ENCODE results near the gene TMCO6.
"Not testable (repeated sequence)": the region's sequence is repeated elsewhere in the genome, so short reads cannot be mapped to it uniquely, and the experiment has no call there.

Gene TMCO6

DNA sequence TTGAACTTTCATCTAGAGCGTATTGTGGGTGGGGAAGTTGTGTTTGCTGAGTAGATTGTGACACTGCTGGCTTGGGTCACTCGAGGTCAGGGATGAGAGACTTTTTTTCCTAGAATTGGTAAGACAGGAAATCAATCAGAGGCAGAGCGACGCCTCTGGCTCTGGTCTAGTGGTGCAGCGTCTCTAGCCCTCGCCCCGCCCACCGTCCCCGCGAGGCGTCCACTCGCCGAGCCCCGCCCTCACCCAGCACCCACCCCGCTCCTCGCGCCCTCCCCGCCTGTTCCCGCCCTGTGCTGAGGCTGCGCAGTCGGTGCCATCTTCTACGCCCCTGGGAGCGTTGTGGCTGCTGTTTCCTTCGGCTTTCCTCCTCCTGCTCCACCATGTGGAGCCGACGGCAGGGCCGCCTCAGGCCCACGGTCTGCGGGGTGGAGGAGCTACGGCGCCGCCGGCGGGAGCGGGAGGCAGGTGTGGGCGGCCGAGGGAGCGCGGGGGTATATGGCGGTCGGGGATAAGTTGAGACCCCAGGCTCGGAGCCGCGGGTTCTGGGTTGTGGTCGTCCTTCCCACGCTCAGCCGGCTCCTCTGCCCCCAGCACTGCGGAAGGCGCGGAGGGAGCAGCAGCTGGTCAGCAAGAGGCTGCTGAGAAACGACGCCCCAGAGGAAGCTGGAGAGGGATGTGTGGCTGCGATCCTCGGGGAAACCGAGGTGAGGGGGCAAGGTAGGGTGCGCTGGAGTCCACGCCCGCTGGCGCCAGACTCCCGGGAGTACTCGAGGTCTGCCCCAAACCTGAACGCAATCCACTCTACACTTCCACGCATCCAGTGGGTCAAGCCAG, at the start of gene TMCO6:
Gene TMCO6 (plus strand): TSS at position 304 of the 834 bp plus-strand sequence. CDS start 77 bp downstream, at position 381.
- DNase-seq (ENCODE audit: insufficient read length, low spot score) (peak; percentile 96), FAIRE-seq (peak; percentile 97)

DNA sequence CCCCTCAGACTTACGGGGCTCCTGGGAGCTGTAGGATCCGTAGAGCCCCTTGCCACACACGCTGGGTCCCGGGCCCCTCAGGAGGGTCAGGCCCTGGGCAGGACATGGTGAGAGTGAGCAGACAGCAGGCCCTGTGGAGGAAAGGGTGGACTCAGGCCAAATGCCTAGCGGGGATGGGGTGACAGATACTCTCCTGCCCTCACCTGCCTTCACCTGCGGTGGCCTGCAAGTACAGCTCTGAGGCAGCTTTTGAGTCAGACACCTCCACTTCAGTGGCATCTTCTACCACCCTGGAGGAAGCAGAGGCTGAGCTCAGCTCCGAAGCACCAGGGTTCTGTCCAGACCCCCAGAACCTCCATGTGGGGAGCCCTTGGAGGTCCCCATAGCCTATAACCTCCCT, 48.4 kb upstream of the TMCO6 start:
- FAIRE-seq = no peak
- DNase-seq (ENCODE audit: insufficient read length, low spot score) = no peak

DNA sequence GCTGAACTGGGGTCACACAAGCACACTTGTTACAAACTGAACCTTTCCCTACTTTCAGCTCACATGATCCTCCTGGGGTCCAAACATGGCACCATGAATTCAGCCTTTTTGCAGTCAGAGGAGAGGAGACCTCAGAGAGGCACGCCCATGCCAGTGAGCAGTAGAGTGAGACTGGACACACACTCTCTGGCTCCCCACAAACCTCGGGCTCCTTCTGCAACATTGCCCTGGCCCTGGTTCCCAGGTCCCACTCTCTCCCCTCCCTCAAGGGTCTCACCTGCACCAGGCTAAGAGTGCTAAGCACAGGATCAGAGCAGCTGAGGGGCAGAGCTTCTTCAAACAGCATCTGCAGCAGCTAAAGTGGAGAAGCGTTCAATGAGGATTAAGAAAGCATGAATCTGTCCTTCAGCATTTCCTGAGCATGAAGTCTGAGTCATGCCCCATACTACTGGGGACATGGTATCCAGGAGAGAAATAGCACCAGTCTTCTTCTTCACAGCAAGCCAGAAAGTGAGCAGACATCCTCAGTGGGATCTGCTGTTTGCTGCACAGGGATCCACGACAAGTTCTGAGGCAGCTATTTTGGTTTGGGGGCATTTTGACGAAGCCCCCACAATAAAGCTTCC, 47.4 kb upstream of the TMCO6 start:
- peak; percentile 43 for DNase-seq (ENCODE audit: insufficient read length, low spot score)

DNA sequence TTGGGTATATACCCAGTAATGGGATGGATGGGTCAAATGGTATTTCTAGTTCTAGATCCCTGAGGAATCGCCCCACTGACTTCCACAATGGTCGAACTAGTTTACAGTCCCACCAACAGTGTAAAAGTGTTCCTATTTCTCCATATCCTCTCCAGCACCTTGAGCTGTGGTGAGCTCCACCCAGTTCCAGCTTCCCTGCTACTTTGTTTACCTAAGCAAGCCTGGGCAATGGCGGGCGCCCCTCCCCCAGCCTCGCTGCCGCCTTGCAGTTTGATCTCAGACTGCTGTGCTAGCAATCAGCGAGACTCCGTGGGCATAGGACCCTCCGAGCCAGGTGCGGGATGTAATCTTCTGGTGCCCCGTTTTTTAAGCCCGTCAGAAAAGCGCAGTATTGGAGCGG, 46.2 kb upstream of the TMCO6 start:
- not testable (repeated sequence) for FAIRE-seq; DNase-seq (ENCODE audit: insufficient read length, low spot score)

More for the DNA sequence above, 47.4 kb upstream of the TMCO6 start:
- no peak for FAIRE-seq

DNA sequence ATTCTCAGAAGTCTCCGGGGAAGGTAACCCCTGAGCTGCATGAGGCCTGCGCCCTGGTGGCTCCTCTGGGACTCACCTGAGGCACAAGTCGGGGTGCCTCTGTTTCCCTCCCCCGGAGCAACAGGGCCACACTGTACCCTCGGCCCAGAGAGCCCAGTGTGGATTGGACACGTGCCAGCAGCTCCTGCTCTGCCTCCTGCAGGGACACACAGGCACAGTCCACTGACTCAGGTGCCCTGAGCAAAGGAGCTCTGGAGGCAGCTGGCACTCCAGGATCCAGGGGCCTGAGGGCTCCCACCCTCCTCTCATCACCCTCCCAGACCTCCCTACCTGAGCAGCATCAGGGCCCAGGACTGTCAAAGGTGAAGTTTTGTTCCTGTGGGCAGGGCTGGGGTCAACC, 45.1 kb upstream of the TMCO6 start:
- FAIRE-seq = no peak
- no peak for DNase-seq (ENCODE audit: insufficient read length, low spot score)

DNA sequence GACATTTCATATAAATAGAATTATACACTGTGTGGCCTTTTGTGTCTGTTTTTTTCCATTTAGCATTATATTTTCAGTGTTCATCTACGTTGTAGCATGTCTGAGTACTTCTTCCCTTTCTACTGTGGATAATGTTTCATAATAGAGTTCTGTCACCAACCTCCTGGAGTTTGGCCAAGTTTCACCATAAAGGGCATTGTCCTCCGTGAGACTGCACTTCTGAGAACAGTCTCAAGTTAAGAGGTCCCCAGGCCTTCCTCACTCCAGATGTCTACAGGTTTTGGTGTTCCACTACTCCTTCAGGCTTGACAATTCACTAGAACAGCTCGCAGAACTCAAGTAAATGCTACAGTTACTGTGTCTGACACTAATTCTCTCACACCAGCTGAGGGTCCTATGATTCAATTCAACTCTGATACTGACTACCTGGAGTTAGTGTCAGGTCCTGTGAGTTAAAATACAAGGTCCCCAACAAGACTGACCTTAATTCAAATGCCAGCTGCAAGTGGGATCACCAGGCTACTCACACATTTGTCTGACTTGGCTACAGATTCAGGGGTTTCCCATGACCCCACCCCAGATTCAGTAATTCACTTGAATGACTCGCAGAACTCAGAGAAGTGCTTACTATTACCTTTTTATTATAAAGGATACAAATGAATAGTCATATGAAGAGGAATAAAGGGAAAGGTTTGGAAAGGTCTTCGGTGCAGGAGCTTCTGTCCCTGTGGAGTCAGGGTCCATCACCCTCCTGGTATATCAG, 43.5 kb upstream of the TMCO6 start:
- DNase-seq (ENCODE audit: insufficient read length, low spot score) (no peak), FAIRE-seq (no peak)

DNA sequence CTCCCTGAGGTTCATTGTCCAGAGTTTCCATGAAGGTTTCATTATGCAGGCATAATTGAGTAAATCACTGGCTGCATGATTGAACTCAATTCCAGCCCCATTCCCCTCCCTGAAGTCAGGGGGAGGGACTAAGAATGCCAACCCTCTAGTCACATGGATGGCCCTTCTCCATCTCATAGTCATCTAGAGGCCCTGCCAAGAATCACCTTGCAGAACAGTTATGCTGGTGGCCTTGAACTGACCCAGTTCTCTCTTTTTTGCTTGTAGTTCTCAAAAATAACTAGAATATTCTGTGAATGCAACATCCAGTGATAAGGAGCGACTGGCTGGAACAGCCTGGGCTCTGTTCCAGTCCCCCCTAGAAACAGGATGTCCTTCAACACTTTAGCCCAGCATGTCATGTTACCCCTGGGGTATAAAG, 42.9 kb upstream of the TMCO6 start:
- no peak for DNase-seq (ENCODE audit: insufficient read length, low spot score)
- FAIRE-seq = no peak

DNA sequence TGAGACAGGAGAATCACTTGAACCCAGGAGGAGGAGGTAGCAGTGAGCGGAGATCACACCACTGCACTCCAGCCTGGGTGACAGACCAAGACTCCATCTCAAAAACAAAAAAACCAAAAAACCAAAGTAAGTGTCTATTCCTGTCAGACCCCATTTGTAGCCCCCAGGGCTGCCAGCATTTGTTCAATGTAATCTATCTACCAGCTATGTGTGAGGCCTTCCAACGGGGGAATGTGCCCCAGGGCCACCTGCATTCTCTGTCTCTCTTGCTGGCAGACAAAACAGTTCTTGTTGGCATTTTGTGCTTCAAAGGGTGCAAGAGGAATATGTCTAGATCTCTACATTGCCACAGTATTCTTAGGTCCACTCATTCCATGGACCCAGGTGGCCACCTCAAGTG, 40.4 kb upstream of the TMCO6 start:
- DNase-seq (ENCODE audit: insufficient read length, low spot score) (no peak), FAIRE-seq (no peak)

DNA sequence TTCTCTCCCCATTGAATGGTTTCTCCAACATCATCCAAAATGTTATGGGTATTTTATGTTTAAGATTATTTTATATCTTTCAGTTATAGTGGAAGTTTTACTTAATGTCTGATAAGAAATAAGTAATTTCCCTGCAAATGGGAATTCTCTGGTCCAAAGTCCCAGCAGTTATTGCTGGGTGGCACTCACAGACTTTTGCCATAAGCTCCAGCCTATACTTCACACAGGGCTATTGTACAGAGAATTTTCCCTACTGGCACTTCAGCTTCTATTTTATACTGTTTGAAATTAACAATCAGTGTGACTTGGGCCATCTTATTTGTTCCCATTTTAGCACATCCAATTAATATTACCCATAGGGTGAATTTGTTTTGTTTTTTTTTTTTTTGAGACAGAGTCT, 39.2 kb upstream of the TMCO6 start:
- FAIRE-seq (no peak), DNase-seq (ENCODE audit: insufficient read length, low spot score) (no peak)

DNA sequence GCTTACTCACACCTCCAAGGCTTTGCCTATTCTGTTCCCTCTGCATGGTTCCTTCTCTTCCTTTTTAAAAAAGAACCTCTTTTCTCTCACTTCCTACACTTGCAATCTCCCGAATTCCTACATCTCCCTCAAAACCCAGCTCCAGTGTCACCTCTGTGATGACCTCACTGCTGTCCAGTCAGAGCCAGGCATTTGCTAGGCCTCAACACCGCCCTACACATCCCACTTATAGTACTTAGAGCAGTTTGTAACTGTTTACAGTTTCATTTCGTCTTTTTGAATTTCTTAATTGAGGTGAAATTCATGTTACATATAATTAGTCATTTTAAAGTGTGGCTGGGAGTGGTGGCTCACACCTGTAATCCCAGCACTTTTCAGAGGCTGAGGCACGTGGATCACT, 37.1 kb upstream of the TMCO6 start:
- DNase-seq (ENCODE audit: insufficient read length, low spot score) (no peak), FAIRE-seq (no peak)

DNA sequence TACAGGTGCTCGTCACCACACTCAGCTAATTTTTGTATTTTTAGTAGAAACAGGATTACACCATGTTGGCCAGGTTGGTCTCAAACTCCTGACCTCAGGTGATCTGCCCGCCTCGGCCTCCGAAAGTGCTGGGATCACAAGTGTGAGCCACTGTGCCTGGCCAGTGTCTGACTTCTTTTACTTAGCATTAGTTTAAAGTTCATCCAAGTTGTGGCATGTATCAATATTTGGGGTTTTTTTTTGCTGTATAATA, 35.9 kb upstream of the TMCO6 start:
- FAIRE-seq; DNase-seq (ENCODE audit: insufficient read length, low spot score): not testable (repeated sequence)

DNA sequence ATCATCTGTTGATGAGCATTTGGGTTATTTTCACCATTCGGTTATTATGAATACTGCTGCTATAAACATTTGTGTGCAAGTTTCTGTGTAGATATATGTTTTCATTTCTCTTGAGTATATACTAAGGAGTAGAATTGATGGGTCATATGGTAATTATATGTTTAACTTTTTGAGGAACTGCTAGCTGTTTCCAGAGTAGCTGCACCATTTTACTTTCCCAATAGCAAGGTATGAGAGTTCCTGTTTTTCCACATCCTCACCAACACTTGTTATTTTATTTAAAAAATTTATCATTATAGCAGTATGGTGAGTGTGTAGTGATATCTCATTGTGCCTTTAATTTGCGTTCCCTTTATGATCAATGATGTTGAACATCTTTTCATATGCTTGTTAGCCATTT, 35.5 kb upstream of the TMCO6 start:
- FAIRE-seq = no peak
- no peak for DNase-seq (ENCODE audit: insufficient read length, low spot score)

DNA sequence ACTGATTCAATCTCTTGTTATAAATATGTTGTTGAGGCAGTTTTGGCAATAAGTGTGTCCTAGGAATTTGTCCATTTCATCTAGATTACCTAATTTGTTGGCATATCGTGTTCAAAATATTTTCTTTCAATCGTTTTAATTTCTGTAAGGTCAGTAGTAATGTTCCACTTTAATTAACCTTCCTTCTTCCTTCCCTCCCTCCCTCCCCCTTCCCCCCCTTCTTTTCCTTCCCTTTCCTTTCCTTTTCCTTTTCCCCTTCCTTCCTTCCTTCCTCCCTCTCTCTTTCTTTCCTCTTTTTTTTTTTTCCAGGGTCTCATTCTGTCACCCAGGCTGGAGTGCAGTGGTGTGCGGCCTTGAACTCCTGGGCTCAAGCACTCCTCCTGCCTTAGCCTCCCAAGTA, 33.4 kb upstream of the TMCO6 start:
- FAIRE-seq (no peak), DNase-seq (ENCODE audit: insufficient read length, low spot score) (no peak)

DNA sequence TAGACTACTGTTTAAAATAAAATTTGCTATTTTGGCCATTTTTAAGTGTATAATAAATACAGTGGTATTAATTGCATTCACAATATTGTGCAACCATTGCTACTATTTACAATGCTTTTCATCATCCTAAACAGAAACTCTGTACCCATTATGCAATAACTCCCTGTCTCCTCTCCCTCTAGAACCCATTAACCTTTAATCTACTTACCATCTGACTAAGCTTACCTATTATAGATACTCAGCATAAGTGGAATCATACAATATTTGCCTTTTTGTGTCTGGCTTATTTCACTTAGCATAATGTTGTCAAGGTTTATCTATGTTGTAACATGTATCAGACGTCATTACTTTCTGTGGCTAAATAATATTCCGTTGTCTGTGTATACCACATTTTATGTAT, 32.2 kb upstream of the TMCO6 start:
- DNase-seq (ENCODE audit: insufficient read length, low spot score) (no peak), FAIRE-seq (no peak)

DNA sequence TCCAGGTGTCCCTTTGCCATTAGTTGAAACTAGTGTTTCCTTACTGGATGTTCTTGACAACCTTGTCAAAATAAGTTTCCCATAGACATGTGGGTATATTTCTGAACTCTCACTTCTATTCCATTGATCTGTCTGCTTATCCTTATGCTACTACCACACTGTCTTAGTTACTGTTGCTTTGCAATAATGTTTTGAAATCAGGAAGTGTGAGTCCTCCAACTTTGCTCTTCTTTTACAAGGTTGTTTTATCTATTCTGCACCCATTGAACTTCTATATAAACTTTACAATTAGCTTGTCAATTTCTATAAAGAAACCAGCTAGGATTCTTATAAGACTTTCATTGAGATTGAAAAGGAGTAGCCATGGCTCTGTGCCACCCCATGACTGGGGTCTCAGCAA, 30.5 kb upstream of the TMCO6 start:
- FAIRE-seq = no peak
- no peak for DNase-seq (ENCODE audit: insufficient read length, low spot score)

DNA sequence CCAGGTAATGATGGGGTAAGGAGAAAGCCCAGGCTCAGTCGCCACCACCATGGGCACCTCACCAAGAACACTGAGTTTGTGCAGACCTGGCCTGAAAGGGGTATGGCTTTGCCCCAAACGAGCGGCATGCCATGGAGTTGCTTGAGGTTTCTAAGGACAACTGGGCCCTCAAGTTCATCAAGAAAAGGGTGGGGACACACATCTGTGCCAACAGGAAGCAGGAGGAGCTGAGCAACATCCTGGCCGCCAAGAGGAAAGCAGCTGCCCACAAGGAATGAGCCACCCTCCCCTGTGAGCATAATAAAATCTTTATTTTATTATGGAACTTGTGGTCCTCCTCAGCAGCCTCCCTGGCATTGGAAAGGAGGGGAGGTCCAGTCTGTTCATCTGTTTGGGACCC, 30.1 kb upstream of the TMCO6 start:
- DNase-seq (ENCODE audit: insufficient read length, low spot score) (no peak), FAIRE-seq (no peak)

DNA sequence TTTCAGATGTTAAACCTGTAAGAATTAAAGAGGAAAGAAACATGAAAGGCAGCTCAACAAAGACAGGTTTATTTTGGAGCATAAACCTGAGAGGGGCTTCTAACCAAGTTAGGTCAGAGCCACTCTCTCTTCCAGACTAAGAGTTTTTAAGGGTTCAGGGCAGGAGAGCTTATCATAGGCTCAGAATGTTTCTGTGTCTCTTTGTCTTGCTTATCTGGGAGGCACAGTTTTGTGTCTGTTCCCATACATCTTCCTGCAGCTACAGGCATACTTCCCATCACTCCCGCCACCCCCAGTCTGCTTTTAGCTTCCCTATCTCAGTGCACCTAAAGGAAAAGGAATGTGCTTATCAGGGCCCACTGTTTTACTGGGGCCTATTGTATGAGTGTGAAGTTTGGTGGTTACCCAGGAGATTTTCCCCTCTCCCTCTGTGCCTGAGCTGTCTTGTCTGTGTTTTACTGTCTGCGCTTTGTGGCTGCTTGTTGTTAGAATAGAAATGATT, 28.2 kb upstream of the TMCO6 start:
- no peak for FAIRE-seq
- DNase-seq (ENCODE audit: insufficient read length, low spot score) = no peak

DNA sequence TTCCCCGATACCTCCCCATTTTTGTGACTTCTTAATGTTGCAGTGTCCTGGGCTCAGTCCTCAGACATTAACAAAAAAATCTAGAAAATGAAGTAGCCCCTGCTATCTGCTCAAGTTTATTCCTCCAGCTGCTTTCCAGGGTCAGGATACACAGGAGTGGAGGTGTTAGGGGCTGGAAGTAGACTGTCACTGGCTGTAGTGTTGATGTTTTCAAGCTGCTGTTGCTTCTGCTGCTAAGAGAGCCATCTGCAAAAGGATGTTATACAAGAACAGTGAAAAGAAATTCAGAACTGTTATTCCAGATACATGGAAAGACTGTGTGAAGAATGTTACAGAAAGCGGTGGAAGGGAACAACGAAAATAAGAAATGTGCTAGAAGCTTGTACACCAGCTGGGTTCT, 16.9 kb upstream of the TMCO6 start:
- no peak for FAIRE-seq
- DNase-seq (ENCODE audit: insufficient read length, low spot score) = no peak

DNA sequence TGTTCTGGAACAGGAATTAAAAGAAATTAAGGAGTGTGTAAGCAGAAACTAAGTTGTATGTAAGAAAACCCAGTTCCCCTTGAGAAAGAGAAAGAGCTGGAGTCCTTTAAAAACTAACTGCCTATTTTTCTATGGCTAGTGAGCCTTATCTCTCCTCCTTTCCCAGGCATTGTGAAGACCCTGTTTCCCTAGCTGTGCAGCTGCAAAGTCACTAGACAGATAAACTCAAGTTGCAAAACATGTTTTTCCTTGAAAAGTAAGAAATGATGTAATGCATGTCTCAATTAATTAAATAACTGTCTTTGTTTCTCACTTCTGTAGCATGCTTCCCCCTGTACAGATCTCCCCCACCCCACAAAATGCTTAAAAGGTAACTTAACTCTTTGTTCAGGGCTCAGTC, 16.2 kb upstream of the TMCO6 start:
- FAIRE-seq; DNase-seq (ENCODE audit: insufficient read length, low spot score): not testable (repeated sequence)

DNA sequence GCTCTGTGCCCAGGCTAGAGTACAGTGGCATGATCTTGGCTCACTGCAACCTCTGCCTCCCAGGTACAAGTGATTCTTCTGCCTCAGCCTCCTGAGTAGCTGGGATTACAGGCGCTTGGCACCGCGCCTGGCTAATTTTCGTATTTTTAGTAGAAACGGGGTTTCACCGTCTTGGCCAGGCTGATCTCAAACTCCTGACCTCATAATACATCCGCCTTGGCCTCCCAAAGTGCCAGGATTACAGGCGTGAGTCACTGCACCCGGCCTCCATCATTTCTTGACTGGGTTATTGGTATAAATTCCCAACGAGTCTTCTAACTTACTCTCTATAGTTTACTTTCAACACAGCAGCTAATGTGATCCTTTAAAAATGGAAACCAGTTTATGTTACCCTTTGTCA, 14.4 kb upstream of the TMCO6 start:
- FAIRE-seq; DNase-seq (ENCODE audit: insufficient read length, low spot score): not testable (repeated sequence)

DNA sequence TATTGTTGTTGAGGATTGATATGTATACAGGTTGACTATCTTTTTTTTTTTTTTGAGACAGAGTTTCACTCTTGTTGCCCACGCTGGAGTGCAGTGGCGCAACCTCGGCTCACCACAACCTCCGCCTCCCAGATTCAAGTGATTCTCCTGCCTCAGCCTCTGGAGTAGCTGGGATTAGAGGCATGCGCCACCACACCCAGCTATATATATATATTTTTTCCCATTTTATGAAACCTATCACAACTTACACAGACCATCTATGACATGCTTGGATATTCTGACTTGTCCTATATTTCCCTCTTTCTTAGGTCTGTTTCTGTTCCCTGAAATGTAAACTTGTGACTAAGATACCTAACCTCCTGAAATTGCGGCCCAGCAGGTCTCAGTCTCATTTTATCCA, 11.3 kb upstream of the TMCO6 start:
- FAIRE-seq (no peak), DNase-seq (ENCODE audit: insufficient read length, low spot score) (no peak)

DNA sequence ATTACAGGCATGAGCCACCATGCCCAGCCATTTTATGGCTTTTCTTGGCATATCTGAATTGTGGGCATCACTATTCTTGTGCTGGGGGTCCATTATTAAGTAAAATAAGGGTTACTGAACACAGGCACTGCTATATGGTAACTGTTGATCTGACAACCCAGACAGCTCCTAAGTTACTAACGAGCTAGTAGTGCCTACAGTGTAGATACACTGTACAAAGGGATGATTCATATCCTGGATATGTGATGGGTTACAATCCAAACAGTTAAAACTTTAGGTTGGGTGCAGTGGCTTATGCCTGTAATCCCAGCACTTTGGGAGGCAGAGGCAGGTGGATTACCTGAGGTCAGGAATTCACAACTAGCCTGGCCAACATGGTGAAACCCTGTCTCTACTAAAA, 10.5 kb upstream of the TMCO6 start:
- FAIRE-seq (no peak), DNase-seq (ENCODE audit: insufficient read length, low spot score) (no peak)
